Neutrophil (primary cell): Measurements from ENCODE around the gene CCDC24.

ENCODE experiments used
- H3K27ac ChIP-seq: fragments of 200-600 bp; sonication (generic); 2 replicates; pipeline ENCODE4 v1.5.1; 2016; ENCODE audit warnings: mild to moderate bottlenecking, moderate library complexity
- H3K27me3 ChIP-seq: fragments of 200-600 bp; sonication (generic); 2 replicates; pipeline ENCODE4 v1.6.0; 2016; ENCODE audit warnings: mild to moderate bottlenecking
- H3K36me3 ChIP-seq: fragments of 200-600 bp; sonication (generic); 2 replicates; pipeline ENCODE4 v1.5.1; 2017
- H3K4me1 ChIP-seq, 2 experiments: fragments of 200-600 bp in 1 of 2; sonication (generic) in 1 of 2; 1 replicate in 1 of 2; 2 replicates in 1 of 2; pipeline versions ENCODE4 v1.5.1 to v1.6.1; 2013 to 2016; ENCODE audit warnings: low read depth in 1 of 2, low read length in 1 of 2, mild to moderate bottlenecking in 1 of 2, moderate library complexity in 1 of 2; ENCODE audit not compliant: control insufficient read depth in 1 of 2, insufficient read depth in 1 of 2
- H3K4me3 ChIP-seq, 2 experiments: fragments of 200-600 bp in 1 of 2; sonication (generic) in 1 of 2; 1 replicate in 1 of 2; 2 replicates in 1 of 2; pipeline ENCODE4 v1.5.1; 2013 to 2016; ENCODE audit warnings: low read depth in 1 of 2, low read length in 1 of 2, mild to moderate bottlenecking in 1 of 2, moderate library complexity in 1 of 2
- H3K9me3 ChIP-seq: fragments of 200-600 bp; sonication (generic); 2 replicates; pipeline ENCODE4 v1.5.1; 2016
- TF ChIP-seq, protein P1 (sequence below): fragments of 200-600 bp; sonication (generic); IDR thresholded peaks from 2 replicates; pipeline ENCODE4 v1.5.1; 2016; ENCODE audit warnings: antibody characterized with exemption

The CCDC24 gene

DNA sequence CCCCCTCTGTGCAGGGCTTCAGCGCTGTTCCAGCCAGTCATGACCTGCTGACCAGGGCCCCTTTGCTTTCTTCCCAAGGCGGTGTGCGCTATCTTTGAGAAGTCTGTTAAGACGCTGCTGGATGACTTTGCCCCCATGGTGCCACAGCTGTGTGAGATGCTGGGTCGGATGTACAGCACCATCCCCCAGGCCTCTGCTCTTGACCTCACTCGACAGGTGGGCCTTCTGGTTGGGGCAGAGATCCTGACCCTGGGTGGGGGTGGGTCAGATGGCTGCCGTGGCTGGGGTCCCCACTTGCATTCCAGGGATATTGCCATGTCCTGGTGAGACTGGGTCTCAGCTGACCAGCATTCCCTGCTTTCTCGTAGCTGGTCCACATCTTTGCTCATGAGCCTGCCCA lies 30.6 kb upstream of the CCDC24 start:
- TF ChIP-seq, protein P1, sequence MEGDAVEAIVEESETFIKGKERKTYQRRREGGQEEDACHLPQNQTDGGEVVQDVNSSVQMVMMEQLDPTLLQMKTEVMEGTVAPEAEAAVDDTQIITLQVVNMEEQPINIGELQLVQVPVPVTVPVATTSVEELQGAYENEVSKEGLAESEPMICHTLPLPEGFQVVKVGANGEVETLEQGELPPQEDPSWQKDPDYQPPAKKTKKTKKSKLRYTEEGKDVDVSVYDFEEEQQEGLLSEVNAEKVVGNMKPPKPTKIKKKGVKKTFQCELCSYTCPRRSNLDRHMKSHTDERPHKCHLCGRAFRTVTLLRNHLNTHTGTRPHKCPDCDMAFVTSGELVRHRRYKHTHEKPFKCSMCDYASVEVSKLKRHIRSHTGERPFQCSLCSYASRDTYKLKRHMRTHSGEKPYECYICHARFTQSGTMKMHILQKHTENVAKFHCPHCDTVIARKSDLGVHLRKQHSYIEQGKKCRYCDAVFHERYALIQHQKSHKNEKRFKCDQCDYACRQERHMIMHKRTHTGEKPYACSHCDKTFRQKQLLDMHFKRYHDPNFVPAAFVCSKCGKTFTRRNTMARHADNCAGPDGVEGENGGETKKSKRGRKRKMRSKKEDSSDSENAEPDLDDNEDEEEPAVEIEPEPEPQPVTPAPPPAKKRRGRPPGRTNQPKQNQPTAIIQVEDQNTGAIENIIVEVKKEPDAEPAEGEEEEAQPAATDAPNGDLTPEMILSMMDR, result no peak
- Histone ChIP-seq H3K4me1 (peaks cover 21 to 38% of the 10 kb centered on the region in 2 experiments), H3K27me3 (no peaks in the 10 kb centered on the region), H3K36me3 (peaks cover 58% of the 10 kb centered on the region), H3K4me3 (no peak overlapping the region), H3K27ac (no peak overlapping the region), H3K9me3 (no peaks in the 10 kb centered on the region)

DNA sequence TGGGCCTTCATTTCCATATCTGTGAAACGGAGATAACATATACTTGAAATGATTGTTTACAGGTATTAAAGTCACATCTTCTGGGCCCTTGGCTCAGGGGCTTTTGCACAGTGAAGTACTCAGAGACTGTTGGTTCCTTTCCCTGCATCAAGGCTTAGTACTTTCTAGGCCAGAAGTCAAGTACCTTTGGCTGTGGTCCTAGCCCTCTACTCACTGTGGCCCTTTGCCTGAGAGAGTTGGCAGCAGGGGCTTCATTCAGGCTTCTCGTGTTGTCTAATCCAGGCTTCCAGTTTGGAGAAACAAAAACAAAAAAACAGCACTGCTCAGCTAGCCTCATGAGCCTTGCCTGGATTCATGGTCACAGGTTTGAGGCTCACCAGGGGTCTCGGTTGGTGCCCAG lies 29.7 kb upstream of the CCDC24 start:
- Histone ChIP-seq H3K27me3 (no peaks in the 10 kb centered on the region), H3K36me3 (peaks cover 59% of the 10 kb centered on the region), H3K27ac (no peak overlapping the region), H3K9me3 (no peaks in the 10 kb centered on the region), H3K4me1 (peaks cover 21 to 38% of the 10 kb centered on the region in 2 experiments), H3K4me3 (no peak overlapping the region)
- TF ChIP-seq, protein P1, result no peak

DNA sequence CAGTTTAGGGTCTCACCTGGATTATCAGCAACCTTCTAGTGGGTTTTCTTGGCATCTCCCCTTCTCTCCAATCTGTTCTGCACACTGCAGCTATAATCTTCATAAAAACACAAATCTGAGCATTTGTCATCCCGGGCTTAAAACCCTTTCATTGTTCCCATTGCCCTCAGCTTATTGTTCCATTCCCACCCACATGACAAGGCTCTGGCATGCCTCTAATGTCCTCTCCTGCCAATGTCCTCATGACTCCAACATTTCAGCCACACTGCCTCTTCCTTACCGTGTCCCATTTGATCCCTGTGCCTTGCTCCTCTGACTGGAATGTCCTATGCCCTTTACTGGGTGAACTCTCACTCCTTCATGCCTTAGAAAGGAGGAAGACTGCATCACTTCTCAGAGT lies 29.1 kb upstream of the CCDC24 start:
- Histone ChIP-seq H3K36me3 (peaks cover 58% of the 10 kb centered on the region), H3K9me3 (no peaks in the 10 kb centered on the region), H3K27ac (no peak overlapping the region), H3K27me3 (no peaks in the 10 kb centered on the region), H3K4me3 (no peak overlapping the region), H3K4me1 (peaks cover 21 to 35% of the 10 kb centered on the region in 2 experiments)
- TF ChIP-seq, protein P1, result no peak

DNA sequence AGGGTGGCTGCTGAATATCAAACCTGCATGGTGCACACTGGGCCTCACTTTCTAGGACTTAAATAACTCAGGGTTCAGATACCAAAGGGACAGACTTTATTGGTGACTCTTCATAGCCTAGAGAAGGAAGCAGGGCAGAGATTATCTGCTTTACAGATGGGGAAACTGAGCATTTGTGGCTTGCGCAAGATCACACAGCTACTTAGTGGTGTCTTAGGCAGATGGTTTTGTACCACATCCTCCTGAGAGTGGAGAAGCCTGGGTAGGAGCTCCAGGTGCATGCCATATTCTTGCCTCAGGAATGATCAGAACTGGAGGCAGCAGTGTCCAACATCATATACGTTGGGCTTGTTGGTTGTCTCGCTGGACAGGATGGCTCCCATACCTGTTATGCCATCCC lies 28.4 kb upstream of the CCDC24 start:
- TF ChIP-seq, protein P1, result no peak
- H3K36me3 ChIP-seq, result peaks cover 54% of the 10 kb centered on the region
- H3K4me1 ChIP-seq, result peaks cover 16 to 28% of the 10 kb centered on the region in 2 experiments
- no peak overlapping the region for H3K27ac ChIP-seq
- no peaks in the 10 kb centered on the region for H3K9me3 ChIP-seq
- H3K4me3 ChIP-seq, result no peak overlapping the region
- no peaks in the 10 kb centered on the region for H3K27me3 ChIP-seq

DNA sequence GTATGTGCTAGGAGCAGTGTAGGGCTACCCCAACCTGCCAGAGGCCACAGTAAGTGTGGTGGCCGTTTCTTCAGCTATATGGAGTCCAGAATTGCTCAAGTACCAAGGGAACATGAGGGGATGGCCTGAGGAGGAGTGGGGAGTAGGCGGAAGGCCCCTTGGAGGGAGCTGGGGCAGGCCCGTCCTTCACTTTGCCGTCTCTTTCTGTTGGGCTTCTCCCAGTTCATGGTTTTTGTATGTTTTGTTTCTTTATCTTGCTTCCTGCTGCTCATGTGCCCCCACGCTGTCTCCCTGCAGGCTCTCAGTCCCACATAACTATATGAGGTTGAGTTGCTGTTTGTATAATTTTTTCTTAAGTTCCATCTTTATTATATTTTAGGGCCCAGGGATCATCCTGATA lies 27.5 kb upstream of the CCDC24 start:
- H3K9me3 ChIP-seq, result no peaks in the 10 kb centered on the region
- no peak overlapping the region for H3K4me3 ChIP-seq
- peaks cover 16 to 25% of the 10 kb centered on the region in 2 experiments for H3K4me1 ChIP-seq
- H3K36me3 ChIP-seq, result peaks cover 49% of the 10 kb centered on the region
- TF ChIP-seq, protein P1, result no peak
- no peak overlapping the region for H3K27ac ChIP-seq
- H3K27me3 ChIP-seq, result no peaks in the 10 kb centered on the region

DNA sequence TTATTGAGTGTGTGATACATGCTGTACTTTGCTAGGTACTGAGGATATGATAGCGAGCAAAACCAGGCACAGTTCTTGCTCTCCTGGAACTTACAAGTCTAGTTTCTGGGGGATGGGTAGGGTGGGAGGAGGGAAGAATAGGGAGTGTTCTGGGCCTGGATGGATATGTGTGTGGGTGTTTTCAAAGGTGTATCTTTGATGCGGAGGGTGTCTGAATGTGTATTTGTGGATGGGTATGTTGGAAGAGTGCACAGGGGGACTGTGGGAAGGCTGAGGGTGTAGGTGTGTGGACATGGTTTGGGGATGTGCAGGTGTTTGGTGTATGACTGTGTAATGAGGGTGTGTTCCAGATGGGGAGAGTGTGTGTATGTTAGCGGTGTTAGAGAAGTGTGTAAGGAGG lies 26.1 kb upstream of the CCDC24 start:
- Histone ChIP-seq H3K27me3 (no peaks in the 10 kb centered on the region), H3K4me3 (no peak overlapping the region), H3K36me3 (peaks cover 37% of the 10 kb centered on the region), H3K4me1 (peaks cover 28 to 37% of the 10 kb centered on the region in 2 experiments), H3K27ac (no peak overlapping the region), H3K9me3 (no peaks in the 10 kb centered on the region)
- TF ChIP-seq, protein P1, result no peak
